Pancreas (tissue), 10 donors: ENCODE results near the gene TMEM129. TPM values are rescaled to one million over a fixed set of nuclear protein-coding genes. Genes with fewer than 3 reads are reported as not detected.
A peak's percentile ranks its signal among the peaks of the same experiment; 100 is the strongest.

Source experiments
- ATAC-seq, 4 donors: fragments of 200-7000 bp; cut with Tn5 transposase; one replicate each; pipeline versions ENCODE4 v1.8.0 to v1.9.1; 2020; ENCODE audit warnings: mild to moderate bottlenecking in 4 of 4, moderate library complexity in 4 of 4
- DNase-seq, 6 donors: peaks; one replicate each; pipeline ENCODE4 v3.0.0-alpha.2; 2020
- FAIRE-seq: peaks from 2 replicates; lab custom pipeline; 2012; peaks lifted over from hg19 to GRCh38; lab: Jason Lieb, UNC
- H3K27ac ChIP-seq, 4 donors: fragments of 200-600 bp; sonication (generic); 1 replicate in 3 of 4; 2 replicates in 1 of 4; pipeline versions ENCODE4 v1.5.0 to v1.8.0; 2020
- H3K27me3 ChIP-seq, 4 donors: fragments of 200-600 bp; one replicate each; pipeline ENCODE4 v1.8.0; 2021
- H3K36me3 ChIP-seq, 3 donors: fragments of 200-600 bp; sonication (generic) in 1 of 3; one replicate each; pipeline versions ENCODE4 v1.5.0 to v1.8.0; 2020 to 2021
- H3K4me1 ChIP-seq, 3 donors: fragments of 200-600 bp; one replicate each; pipeline ENCODE4 v1.8.0; 2021
- H3K4me3 ChIP-seq, 4 donors: fragments of 200-600 bp; sonication (generic) in 2 of 4; one replicate each; pipeline versions ENCODE4 v1.5.0 to v1.8.0; 2020 to 2021
- H3K9me3 ChIP-seq, 4 donors: fragments of 200-600 bp; one replicate each; pipeline ENCODE4 v1.8.0; 2021
- CTCF ChIP-seq, 4 donors: fragments of 200-600 bp; sonication (generic) in 3 of 4; IDR thresholded peaks; one replicate each; pipeline versions ENCODE4 v1.5.0 to v1.8.0; 2021; ENCODE audit warnings: antibody characterized with exemption in 4 of 4
- WGBS, 2 donors: extraction: QIAGEN DNeasy Blood & Tissue Kit; methylation state at CpG; one replicate each; pipeline ENCODE4 v1.1.7; 2013; 5-methylcytosine and 5-hydroxymethylcytosine counted together
- intact Hi-C, 3 donors: fragments of 100-400 bp; cut with DNase I; formaldehyde crosslinking; loops; one replicate each; pipeline versions ENCODE4 v1.11.1 to v1.14.2; 2022
- polyA plus RNA-seq, 2 donors: library from polyadenylated mRNA; stranded (reverse); fragments of 200-250 nt; gene quantifications; one replicate each; pipeline ENCODE4 v1.2.3, GENCODE V29; 2013
- total RNA-seq, 6 donors: library from RNA; stranded (reverse); fragmentation: NEBNext Ultra II Directional in 4 of 6; extraction: Animal tissue kit (Norgen Biotek cat#: 25700) in 4 of 6; gene quantifications; one replicate each; pipeline versions ENCODE4 v1.2.1 to v1.2.4, GENCODE V29; 2021 to 2023
- donor health status: healthy with polysubstance abuse.
- donor health status: DM: no; HTN: no; CAD: no; lungs with moderate emphysema.
- donor health status: DM: no; HTN: no; CAD: no.
- donor health status: control.
- donor health status: control.
- donor health status: Bipolar disorder and iron deficiency.
- donor health status: DM: yes; HTN: yes; CAD: no.
- donor health status: DM: no; HTN: no; CAD: no.
- donor health status: DM: no; HTN: no; CAD: no.
- donor health status: DM: yes; HTN: yes; CAD: no.

TMEM129 gene
- total and polyA plus RNA-seq, 8 donors = 17.2 to 32.7 (median 20.0) TPM

- no peak for ATAC-seq
- intact Hi-C loops = no loop called here
- no peaks in the 10 kb centered on the region for H3K4me1 ChIP-seq
- TF ChIP-seq CTCF (IDR thresholded peaks at IDR 0.05) = no peak
- WGBS, 2 donors = 72 to 88% methylated on average over 18 of the region's 18 CpGs
- H3K9me3 ChIP-seq = no peaks in the 10 kb centered on the region
- H3K36me3 ChIP-seq = no peaks in the 10 kb centered on the region
- FAIRE-seq = no peak
- no peak for DNase-seq
- no peak overlapping the region for H3K4me3 ChIP-seq
- H3K27ac ChIP-seq = no peak overlapping the region
- no peaks in the 10 kb centered on the region for H3K27me3 ChIP-seq
These were observed 35.0 kb upstream of the TMEM129 start for GRCh38 chr4:1756079-1756478.

GRCh38 chr4:1755297-1755696 lies 34.2 kb upstream of the TMEM129 start:
- Histone ChIP-seq H3K27me3 (no peaks in the 10 kb centered on the region), H3K27ac (no peak overlapping the region), H3K4me1 (no peaks in the 10 kb centered on the region), H3K9me3 (no peaks in the 10 kb centered on the region), H3K4me3 (no peak overlapping the region), H3K36me3 (no peaks in the 10 kb centered on the region)
- intact Hi-C loops = no loop called here
- no peak for TF ChIP-seq CTCF (IDR thresholded peaks at IDR 0.05)
- WGBS, 2 donors = 83 to 90% methylated on average over 17 of the region's 17 CpGs
- no peak for FAIRE-seq
- DNase-seq = no peak
- no peak for ATAC-seq

GRCh38 chr4:1754336-1754735 lies 33.2 kb upstream of the TMEM129 start:
- intact Hi-C loops = loop anchor here in 1 of 3 donors (5.0 kb wide), 1 partner anchor 143 kb away; no protein-coding TSS in a partner anchor
- WGBS, 2 donors = 77 to 79% methylated on average over 5 of the region's 5 CpGs
- Histone ChIP-seq H3K36me3 (no peaks in the 10 kb centered on the region), H3K27ac (peak overlapping the region; percentile 22 to 55 (median 40)), H3K4me3 (no peak overlapping the region), H3K27me3 (no peaks in the 10 kb centered on the region), H3K4me1 (no peaks in the 10 kb centered on the region), H3K9me3 (no peaks in the 10 kb centered on the region)
- DNase-seq (no peak), FAIRE-seq (no peak), ATAC-seq (no peak)
- TF ChIP-seq CTCF (IDR thresholded peaks at IDR 0.05) = no peak

GRCh38 chr4:1753697-1754311 lies 32.7 kb upstream of the TMEM129 start:
- H3K27me3 ChIP-seq = no peaks in the 10 kb centered on the region
- peak overlapping the region; percentile 22 to 55 (median 40) for H3K27ac ChIP-seq
- ATAC-seq (peak; percentile 26 to 50 (median 40)), DNase-seq (no peak), FAIRE-seq (no peak)
- H3K36me3 ChIP-seq = no peaks in the 10 kb centered on the region
- no peak for TF ChIP-seq CTCF (IDR thresholded peaks at IDR 0.05)
- H3K4me1 ChIP-seq = no peaks in the 10 kb centered on the region
- no peaks in the 10 kb centered on the region for H3K9me3 ChIP-seq
- H3K4me3 ChIP-seq = no peak overlapping the region
- 68 to 74% methylated on average over 13 to 15 of the region's 15 CpGs for WGBS, 2 donors
- intact Hi-C loops = loop anchor here in 1 of 3 donors (5.0 kb wide), 1 partner anchor 143 kb away; no protein-coding TSS in a partner anchor

- WGBS, 2 donors = 68% methylated on average over 10 of the region's 10 CpGs
These were observed 32.2 kb upstream of the TMEM129 start for GRCh38 chr4:1753294-1753696.

More at GRCh38 chr4:1753294-1753696, 32.2 kb upstream of the TMEM129 start:
- Histone ChIP-seq H3K36me3 (no peaks in the 10 kb centered on the region), H3K27me3 (no peaks in the 10 kb centered on the region), H3K9me3 (no peaks in the 10 kb centered on the region), H3K4me3 (no peak overlapping the region), H3K4me1 (no peaks in the 10 kb centered on the region), H3K27ac (peak overlapping the region; percentile 22 to 55 (median 40))
- intact Hi-C loops = loop anchor here in 1 of 3 donors (5.0 kb wide), 1 partner anchor 144 kb away; no protein-coding TSS in a partner anchor
- FAIRE-seq (no peak), DNase-seq (no peak), ATAC-seq (peak in 2 of 4 donors; percentile 13 to 18)
- no peak for TF ChIP-seq CTCF (IDR thresholded peaks at IDR 0.05)
